H9 (cell line): ENCODE results near the gene PSMB8. TPM values are rescaled to one million over a fixed set of nuclear protein-coding genes. Genes with fewer than 3 reads are reported as not detected.

ENCODE experiments used
- DNase-seq: peaks from one replicate; pipeline ENCODE4 v3.0.0-alpha.2; 2017
- H2AFZ ChIP-seq: one replicate; pipeline ENCODE4 v1.6.1; 2013; ENCODE audit warnings: mild to moderate bottlenecking, low read length, control low read depth, moderate library complexity
- H2AK5ac ChIP-seq: 2 replicates; pipeline ENCODE4 v1.6.1; 2013; ENCODE audit warnings: low read length, control low read depth, mixed read lengths; ENCODE audit not compliant: insufficient read length
- H2BK120ac ChIP-seq: one replicate; pipeline ENCODE4 v1.6.1; 2013; ENCODE audit warnings: low read depth, mild to moderate bottlenecking, low read length, control low read depth, inconsistent platforms; ENCODE audit not compliant: poor library complexity, severe bottlenecking
- H2BK12ac ChIP-seq: 2 replicates; pipeline ENCODE4 v1.6.1; 2013; ENCODE audit warnings: low read length, control low read depth, mixed read lengths, low read depth; ENCODE audit not compliant: insufficient read length
- H2BK15ac ChIP-seq: 2 replicates; pipeline ENCODE4 v1.6.1; 2013; ENCODE audit warnings: low read depth, low read length, control low read depth
- H2BK20ac ChIP-seq: one replicate; pipeline ENCODE4 v1.6.1; 2013; ENCODE audit warnings: low read depth, mild to moderate bottlenecking, low read length, control low read depth, inconsistent platforms; ENCODE audit not compliant: poor library complexity, severe bottlenecking
- H2BK5ac ChIP-seq: 2 replicates; pipeline ENCODE4 v1.6.1; 2013; ENCODE audit warnings: low read length, control low read depth, mixed read lengths; ENCODE audit not compliant: insufficient read length
- H3K14ac ChIP-seq: 2 replicates; pipeline ENCODE4 v1.6.1; 2013; ENCODE audit warnings: low read length, control low read depth; ENCODE audit not compliant: insufficient read depth
- H3K18ac ChIP-seq: 2 replicates; pipeline ENCODE4 v1.6.1; 2013; ENCODE audit warnings: low read depth, mild to moderate bottlenecking, mixed read lengths, low read length, control low read depth; ENCODE audit not compliant: insufficient read length
- H3K23ac ChIP-seq: 2 replicates; pipeline ENCODE4 v1.6.1; 2013; ENCODE audit warnings: low read length, control low read depth, mixed read lengths, low read depth; ENCODE audit not compliant: insufficient read length
- H3K23me2 ChIP-seq: 2 replicates; pipeline ENCODE4 v1.6.1; 2013; ENCODE audit warnings: low read depth, mild to moderate bottlenecking, mixed read lengths, low read length, control low read depth; ENCODE audit not compliant: insufficient read length, poor library complexity, severe bottlenecking
- H3K27ac ChIP-seq: 2 replicates; pipeline ENCODE4 v1.5.1; 2013; ENCODE audit warnings: low read length, control low read depth, mixed read lengths, low read depth; ENCODE audit not compliant: insufficient read length
- H3K27me3 ChIP-seq: 2 replicates; pipeline ENCODE4 v1.6.1; 2013; ENCODE audit warnings: low read length, control low read depth, inconsistent platforms; ENCODE audit not compliant: insufficient read depth
- H3K4ac ChIP-seq: 2 replicates; pipeline ENCODE4 v1.6.1; 2013; ENCODE audit warnings: low read depth, mild to moderate bottlenecking, control low read depth, inconsistent platforms, low read length, moderate library complexity
- H3K4me1 ChIP-seq: 2 replicates; pipeline ENCODE4 v1.6.1; 2013; ENCODE audit warnings: low read length, control low read depth, inconsistent platforms; ENCODE audit not compliant: insufficient read depth
- H3K4me2 ChIP-seq: 2 replicates; pipeline ENCODE4 v1.6.1; 2013; ENCODE audit warnings: low read length, control low read depth, mixed read lengths; ENCODE audit not compliant: insufficient read length, insufficient read depth
- H3K56ac ChIP-seq: 2 replicates; pipeline ENCODE4 v1.6.1; 2013; ENCODE audit warnings: low read depth, mild to moderate bottlenecking, mixed read lengths, low read length, control low read depth; ENCODE audit not compliant: insufficient read length
- H3K79me1 ChIP-seq: 2 replicates; pipeline ENCODE4 v1.6.1; 2013; ENCODE audit warnings: low read depth, mild to moderate bottlenecking, moderate library complexity, low read length, control low read depth, inconsistent platforms; ENCODE audit not compliant: insufficient read depth, poor library complexity, severe bottlenecking
- H3K79me2 ChIP-seq: 2 replicates; pipeline ENCODE4 v1.6.1; 2013; ENCODE audit warnings: low read length, control low read depth, inconsistent platforms; ENCODE audit not compliant: insufficient read depth
- H3K9ac ChIP-seq: 2 replicates; pipeline ENCODE4 v1.6.1; 2013; ENCODE audit warnings: low read length, control low read depth, mixed read lengths; ENCODE audit not compliant: insufficient read length; ENCODE audit errors: extremely low read depth
- H3K9me3 ChIP-seq: one replicate; pipeline ENCODE4 v1.6.1; 2013; ENCODE audit warnings: low read depth, low read length, inconsistent platforms; ENCODE audit not compliant: control insufficient read depth
- H3T11ph ChIP-seq: one replicate; pipeline ENCODE4 v1.6.1; 2013; ENCODE audit warnings: mild to moderate bottlenecking, low read length, control low read depth, inconsistent platforms
- H4K20me1 ChIP-seq: one replicate; pipeline ENCODE4 v1.6.1; 2013; ENCODE audit not compliant: control insufficient read depth, insufficient read length, insufficient read depth
- H4K5ac ChIP-seq: 2 replicates; pipeline ENCODE4 v1.6.1; 2013; ENCODE audit warnings: low read depth, mild to moderate bottlenecking, mixed read lengths, low read length, control low read depth; ENCODE audit not compliant: insufficient read length
- H4K8ac ChIP-seq: replicated peaks from 2 replicates; pipeline ENCODE4 v1.6.1; 2013; ENCODE audit warnings: low read length, control low read depth, mixed read lengths, low read depth; ENCODE audit not compliant: insufficient read length
- H4K91ac ChIP-seq: 2 replicates; pipeline ENCODE4 v1.6.1; 2013; ENCODE audit warnings: low read depth, mild to moderate bottlenecking, moderate library complexity, mixed read lengths, low read length, control low read depth; ENCODE audit not compliant: insufficient read length
- H3K27ac Mint-ChIP-seq, 3 experiments: 2 replicates in 2 of 3; 3 replicates in 1 of 3; pipeline ENCODE4 v1.8.0; 2020 to 2021; ENCODE audit warnings: mixed read lengths in 3 of 3, mild to moderate bottlenecking in 1 of 3, moderate library complexity in 1 of 3
- H3K27me3 Mint-ChIP-seq: 2 replicates; pipeline ENCODE4 v1.8.0; 2021; ENCODE audit warnings: low read depth, mild to moderate bottlenecking, moderate library complexity, mixed read lengths
- H3K36me3 Mint-ChIP-seq, 3 experiments: 2 replicates in 2 of 3; 3 replicates in 1 of 3; pipeline ENCODE4 v1.8.0; 2020 to 2021; ENCODE audit warnings: low read depth in 3 of 3, mixed read lengths in 3 of 3; ENCODE audit not compliant: insufficient read depth in 1 of 3
- H3K4me1 Mint-ChIP-seq, 2 experiments: 2 replicates each; pipeline ENCODE4 v1.8.0; 2020; ENCODE audit warnings: mixed read lengths in 2 of 2
- H3K4me3 Mint-ChIP-seq, 2 experiments: 2 replicates in 1 of 2; 3 replicates in 1 of 2; pipeline ENCODE4 v1.8.0; 2020 to 2021; ENCODE audit warnings: mild to moderate bottlenecking in 2 of 2, mixed read lengths in 2 of 2, moderate library complexity in 1 of 2
- H3K9me3 Mint-ChIP-seq, 2 experiments: 2 replicates in 1 of 2; 3 replicates in 1 of 2; pipeline ENCODE4 v1.8.0; 2020; ENCODE audit warnings: mild to moderate bottlenecking in 2 of 2, mixed read lengths in 2 of 2, moderate library complexity in 1 of 2
- CTCF ChIP-seq: fragments of 200-600 bp; sonication (generic); conservative IDR thresholded peaks from 3 replicates; pipeline ENCODE4 v1.8.0; 2021; ENCODE audit warnings: antibody characterized with exemption, mild to moderate bottlenecking
- WGBS: extraction: QIAGEN DNeasy Blood & Tissue Kit; methylation state at CpG from one replicate; pipeline ENCODE4 v1.1.7; 2013; ENCODE audit warnings: missing lambda C conversion rate, low lambda C conversion rate, mixed read lengths; ENCODE audit not compliant: insufficient read length; ENCODE audit errors: extremely low coverage; 5-methylcytosine and 5-hydroxymethylcytosine counted together
- total RNA-seq: library from RNA; stranded (reverse); gene quantifications from 2 replicates; pipeline ENCODE4 v1.2.1, GENCODE V29; 2021

Gene PSMB8
- total RNA-seq, 1 experiment from 2014 or later, result 19.1 TPM

- Mint-ChIP-seq H3K4me1 (peaks cover 8 to 9% of the 10 kb centered on the region in 2 experiments), H3K27ac (peak overlapping the region in 1 of 3 experiments; percentile 72; a peak in 2 of 7 replicates), H3K4me3 (no peak overlapping the region), H3K27me3 (peaks cover 36% of the 10 kb centered on the region), H3K36me3 (no peaks in the 10 kb centered on the region), H3K9me3 (no peaks in the 10 kb centered on the region)
- H3K14ac ChIP-seq, result no peak overlapping the region
- no peak overlapping the region for H3K4me2 ChIP-seq
- H3T11ph ChIP-seq, result peak overlapping the region; percentile 82
- H4K8ac ChIP-seq, result no peak overlapping the region
- TF ChIP-seq CTCF, result no peak
- H2BK20ac ChIP-seq, result peak overlapping the region; percentile 49
- no peaks in the 10 kb centered on the region for H4K20me1 ChIP-seq
- H3K79me2 ChIP-seq, result no peaks in the 10 kb centered on the region
- no peak overlapping the region for H3K4ac ChIP-seq
- no peak overlapping the region for H2BK5ac ChIP-seq
- WGBS, result no CpG with 5 or more reads among the region's 1 CpG
- no peak for DNase-seq
- no peak overlapping the region for H3K9ac ChIP-seq
- no peak overlapping the region for H2BK120ac ChIP-seq
- no peak overlapping the region for H2AK5ac ChIP-seq
- H3K27ac ChIP-seq, result no peak overlapping the region
- no peak overlapping the region for H3K23ac ChIP-seq
- no peaks in the 10 kb centered on the region for H3K79me1 ChIP-seq
- no peaks in the 10 kb centered on the region for H3K23me2 ChIP-seq
- no peak overlapping the region for H2BK15ac ChIP-seq
- H3K9me3 ChIP-seq, result no peaks in the 10 kb centered on the region
- H4K91ac ChIP-seq, result no peak overlapping the region
- no peak overlapping the region for H2BK12ac ChIP-seq
- H3K56ac ChIP-seq, result no peak overlapping the region
- H3K27me3 ChIP-seq, result peaks cover under 1% of the 10 kb centered on the region; the same call in 1 of the 2 replicates
- no peak overlapping the region for H4K5ac ChIP-seq
- H3K4me1 ChIP-seq, result no peaks in the 10 kb centered on the region
- H3K18ac ChIP-seq, result no peak overlapping the region
- no peak overlapping the region for H2AFZ ChIP-seq
Measured at GRCh38 chr6:32860674-32861073, 16.8 kb upstream of the PSMB8 start.
